ENCODE measurements around the gene JSRP1. TPM values are rescaled to one million over a fixed set of nuclear protein-coding genes. Genes with fewer than 3 reads are reported as not detected.
A peak's percentile ranks its signal among the peaks of the same experiment; 100 is the strongest.

JSRP1 gene
- total and polyA plus RNA-seq, 10 of the 15 experiments (the other 5 are each of a cell fraction or from before 2014, with no cell fraction given) = 0.41 to 0.91 (median 0.49) TPM; not detected in 7

- no peak for TF ChIP-seq NR2C2 (IDR thresholded peaks at IDR 0.05; ENCODE audit: borderline replicate concordance, control insufficient read depth, insufficient read length, low read depth)
Measured at GRCh38 chr19:2223391-2223790, 32.8 kb downstream of the JSRP1 start (continued).

GRCh38 chr19:2221918-2222317 lies 34.3 kb downstream of the JSRP1 start:
- CTCF ChIA-PET = no interaction called here
- RAD21 ChIA-PET (ENCODE audit: unreplicated experiment) = interaction anchor here (1.2 to 1.4 kb wide), 2 partner anchors 13 to 64 kb away, joined by 3 to 4 read pairs; no protein-coding TSS in a partner anchor
- 91% methylated on average over 20 of the region's 20 CpGs for WGBS (ENCODE audit: insufficient coverage, insufficient replicate concordance, low lambda C conversion rate, missing lambda C conversion rate)

More at GRCh38 chr19:2221918-2222317, 34.3 kb downstream of the JSRP1 start:
- DNase-seq (ENCODE audit: low read depth, low spot score) = no peak
- Histone ChIP-seq H3K4me1 (ENCODE audit: control insufficient read depth, insufficient read depth, low read length) (no peaks in the 10 kb centered on the region; the same call in 1 of the 2 replicates), H4K20me1 (ENCODE audit: control insufficient read depth, insufficient read depth) (no peaks in the 10 kb centered on the region), H3K4me2 (ENCODE audit: control insufficient read depth, insufficient read depth) (no peak overlapping the region), H3K4me3 (no peak overlapping the region), H3K27me3 (replicated peaks in 1 of 2; ENCODE audit: control insufficient read depth in 2 of 2, insufficient read depth in 2 of 2, low read length in 1 of 2) (no peaks in the 10 kb centered on the region), H3K79me2 (ENCODE audit: control insufficient read depth, insufficient read depth, low read length) (no peaks in the 10 kb centered on the region), H3K36me3 (ENCODE audit: control insufficient read depth in 2 of 2, insufficient read depth in 2 of 2, low read length in 1 of 2) (peaks cover 9 to 51% of the 10 kb centered on the region in 2 experiments; a peak in 3 of 4 replicates), H3K27ac (ENCODE audit: control insufficient read depth, insufficient read depth) (no peak overlapping the region), H3K9me3 (replicated peaks; ENCODE audit: control insufficient read depth, insufficient read depth, low read length) (no peaks in the 10 kb centered on the region), H2AFZ (ENCODE audit: control insufficient read depth, low read depth, low read length) (no peak overlapping the region), H3K9ac (ENCODE audit: control insufficient read depth, insufficient read depth, low read length) (no peak overlapping the region)
- no peak for ATAC-seq
- no peak for FAIRE-seq
- ChIA-PET POLR2A (interaction anchor here (1.5 kb wide), 1 partner anchor 32 kb away, joined by 3 read pairs; no protein-coding TSS in a partner anchor), SMC1A (ENCODE audit: uncharacterized antibody, unreplicated experiment) (interaction anchor here (0.9 kb wide), 1 partner anchor 67 kb away, joined by 5 read pairs; no protein-coding TSS in a partner anchor)
- no TSS peak for BruUV-seq (replicated peaks)
- in situ Hi-C loops (cut with MboI) = no loop called here
- intact Hi-C loops (cut with micrococcal nuclease; ENCODE audit: unreplicated experiment) = no loop called here
- TF ChIP-seq TCF12 (IDR thresholded peaks at IDR 0.05; ENCODE audit: low read depth, low read length) (no peak), CTCF (IDR thresholded peaks at IDR 0.05 in 2 of 3, conservative IDR thresholded peaks at IDR 0.05 in 1 of 3; ENCODE audit: control insufficient read depth in 2 of 3, extremely low read depth in 1 of 3, insufficient read depth in 1 of 3, low read depth in 3 of 3, low read length in 3 of 3) (peak in 2 of 3 experiments; percentile 8 to 22; a peak in 2 of 6 replicates)

Measured in GM12878 (cell line).